DMS 273 (cell line): ENCODE results near the gene KDM4B.
"Not testable (repeated sequence)": the region's sequence is repeated elsewhere in the genome, so short reads cannot be mapped to it uniquely, and the experiment has no call there.

ENCODE experiments used
- DNase-seq: peaks from one replicate; lab custom pipeline; 2025; ENCODE audit not compliant: unreplicated experiment; lab: John Stamatoyannopoulos, UW

Gene KDM4B

GRCh38 chr19:5147074-5147977, 178.4 kb downstream of the KDM4B start:
- no peak for DNase-seq

GRCh38 chr19:5147978-5148793, 179.3 kb downstream of the KDM4B start:
- no peak for DNase-seq

GRCh38 chr19:5148794-5149190, 179.9 kb downstream of the KDM4B start:
- no peak for DNase-seq

- peak; percentile 30 for DNase-seq
Observed at GRCh38 chr19:5149508-5149907, 180.6 kb downstream of the KDM4B start.

DNA sequence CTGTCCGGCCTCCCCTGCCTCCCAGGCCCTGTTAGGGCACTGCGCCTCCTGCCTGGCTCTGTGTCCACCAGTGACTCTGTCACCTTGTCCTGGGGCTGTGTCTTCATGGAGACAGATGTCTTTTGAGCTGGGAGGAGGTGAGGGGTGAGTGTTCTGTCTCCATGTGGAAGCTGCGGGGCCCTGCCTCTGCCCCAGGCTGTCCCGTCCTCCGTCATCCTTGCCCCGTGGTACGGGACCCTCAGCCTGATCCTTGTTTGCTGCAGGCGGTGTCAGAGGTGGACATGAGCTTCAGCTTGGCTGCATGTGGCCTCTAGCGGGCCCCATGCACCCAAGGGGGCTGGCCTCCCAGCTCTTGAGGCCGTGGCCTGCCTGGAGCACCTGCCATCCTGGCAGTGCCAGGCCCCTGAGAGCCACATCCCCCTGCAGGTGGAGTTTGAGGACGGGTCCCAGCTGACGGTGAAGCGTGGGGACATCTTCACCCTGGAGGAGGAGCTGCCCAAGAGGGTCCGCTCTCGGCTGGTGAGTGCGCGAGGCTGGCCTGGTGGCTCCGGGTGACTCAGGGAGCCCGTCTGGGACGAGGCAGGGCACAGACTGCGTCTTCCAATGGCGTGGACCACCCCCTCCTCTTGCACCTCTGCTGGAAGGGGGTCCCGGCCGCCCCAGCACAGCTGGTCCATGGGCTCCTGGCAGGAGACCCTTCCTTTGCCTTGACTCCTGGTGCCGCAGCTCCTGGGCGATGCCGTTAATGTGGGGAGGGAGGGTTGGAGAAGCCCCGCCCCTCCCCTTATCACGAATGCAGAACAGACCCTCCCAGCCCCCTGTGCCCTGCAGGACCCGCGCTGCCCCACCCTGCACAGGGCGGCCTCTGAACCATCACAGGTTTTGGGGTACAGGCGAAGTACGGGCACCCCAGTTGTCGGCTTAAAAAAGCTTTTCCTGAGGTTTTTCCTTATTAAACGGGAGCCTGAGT, 181.3 kb downstream of the KDM4B start:
- no peak for DNase-seq

DNA sequence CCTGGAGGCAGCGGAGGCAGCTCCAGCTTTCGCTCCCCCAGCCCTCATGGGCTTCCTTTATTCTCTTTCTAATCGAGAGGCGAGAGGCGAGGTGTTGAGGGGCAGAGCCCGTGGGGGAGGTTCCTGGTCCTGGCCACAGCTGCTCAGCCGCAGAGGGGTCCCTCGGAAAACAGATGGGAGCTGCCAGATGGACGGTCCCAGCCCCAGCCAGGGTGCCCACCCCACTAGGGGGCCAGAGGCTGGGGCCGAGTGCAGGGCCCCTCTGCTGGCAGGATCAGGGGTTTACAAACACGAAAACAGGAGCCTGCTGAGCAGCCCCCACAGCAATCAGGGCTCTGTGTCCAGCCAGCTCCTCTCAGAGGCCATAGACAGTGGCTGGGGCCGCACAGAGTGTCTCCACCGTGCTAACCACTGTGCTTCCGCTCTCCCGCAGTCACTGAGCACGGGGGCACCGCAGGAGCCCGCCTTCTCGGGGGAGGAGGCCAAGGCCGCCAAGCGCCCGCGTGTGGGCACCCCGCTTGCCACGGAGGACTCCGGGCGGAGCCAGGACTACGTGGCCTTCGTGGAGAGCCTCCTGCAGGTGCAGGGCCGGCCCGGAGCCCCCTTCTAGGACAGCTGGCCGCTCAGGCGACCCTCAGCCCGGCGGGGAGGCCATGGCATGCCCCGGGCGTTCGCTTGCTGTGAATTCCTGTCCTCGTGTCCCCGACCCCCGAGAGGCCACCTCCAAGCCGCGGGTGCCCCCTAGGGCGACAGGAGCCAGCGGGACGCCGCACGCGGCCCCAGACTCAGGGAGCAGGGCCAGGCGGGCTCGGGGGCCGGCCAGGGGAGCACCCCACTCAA, 182.2 kb downstream of the KDM4B start:
- DNase-seq: peak; percentile 34

GRCh38 chr19:5152013-5152763, 183.3 kb downstream of the KDM4B start:
- no peak for DNase-seq

DNA sequence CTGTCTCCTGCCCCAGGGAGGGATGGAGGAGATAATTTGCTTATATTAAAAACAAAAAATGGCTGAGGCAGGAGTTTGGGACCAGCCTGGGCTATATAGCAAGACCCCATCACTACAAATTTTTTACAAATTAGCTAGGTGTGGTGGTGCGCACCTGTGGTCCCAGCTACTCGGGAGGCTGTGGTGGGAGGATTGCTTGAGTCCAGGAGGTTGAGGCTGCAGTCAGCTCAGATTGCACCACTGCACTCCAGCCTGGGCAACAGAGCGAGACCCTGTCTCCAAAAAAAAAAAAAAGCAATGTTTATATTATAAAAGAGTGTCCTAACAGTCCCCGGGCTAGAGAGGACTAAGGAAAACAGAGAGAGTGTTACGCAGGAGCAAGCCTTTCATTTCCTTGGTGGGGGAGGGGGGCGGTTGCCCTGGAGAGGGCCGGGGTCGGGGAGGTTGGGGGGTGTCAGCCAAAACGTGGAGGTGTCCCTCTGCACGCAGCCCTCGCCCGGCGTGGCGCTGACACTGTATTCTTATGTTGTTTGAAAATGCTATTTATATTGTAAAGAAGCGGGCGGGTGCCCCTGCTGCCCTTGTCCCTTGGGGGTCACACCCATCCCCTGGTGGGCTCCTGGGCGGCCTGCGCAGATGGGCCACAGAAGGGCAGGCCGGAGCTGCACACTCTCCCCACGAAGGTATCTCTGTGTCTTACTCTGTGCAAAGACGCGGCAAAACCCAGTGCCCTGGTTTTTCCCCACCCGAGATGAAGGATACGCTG, 184.0 kb downstream of the KDM4B start:
- DNase-seq: no peak

GRCh38 chr19:5153601-5154128, 184.8 kb downstream of the KDM4B start:
- no peak for DNase-seq

GRCh38 chr19:5154129-5154798, 185.4 kb downstream of the KDM4B start:
- DNase-seq: peak; percentile 69

DNA sequence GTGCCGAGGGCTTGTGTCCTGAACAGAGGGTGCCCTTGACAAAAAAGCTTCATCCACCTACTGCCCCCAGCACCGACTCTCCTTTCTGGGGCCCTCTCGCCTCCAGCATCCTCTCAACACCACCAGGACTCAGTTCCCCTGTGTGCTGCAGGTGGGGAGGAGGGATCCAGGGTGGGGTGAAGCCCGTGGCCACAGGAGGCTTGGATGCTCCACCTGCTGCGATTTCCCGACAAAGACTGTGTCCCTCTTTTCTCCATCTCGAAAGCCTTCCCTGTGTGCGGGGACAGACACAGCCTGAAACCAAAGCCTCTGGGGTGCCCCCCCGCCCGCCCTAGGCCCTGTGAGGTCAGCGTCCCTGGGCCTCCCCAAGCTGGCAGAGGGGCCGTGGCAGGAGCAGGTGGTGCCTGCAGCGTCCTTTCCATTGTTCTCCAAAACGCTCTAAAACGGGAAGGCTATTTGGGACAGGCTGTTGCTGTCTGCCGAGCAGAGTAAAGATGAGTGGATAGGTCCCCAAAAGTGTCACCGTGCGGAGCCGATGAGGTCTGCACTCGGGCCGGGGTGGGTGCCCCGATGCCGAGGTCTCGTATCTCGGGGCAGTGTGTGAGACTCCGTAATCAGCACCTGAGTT, 186.0 kb downstream of the KDM4B start:
- DNase-seq: no peak

DNA sequence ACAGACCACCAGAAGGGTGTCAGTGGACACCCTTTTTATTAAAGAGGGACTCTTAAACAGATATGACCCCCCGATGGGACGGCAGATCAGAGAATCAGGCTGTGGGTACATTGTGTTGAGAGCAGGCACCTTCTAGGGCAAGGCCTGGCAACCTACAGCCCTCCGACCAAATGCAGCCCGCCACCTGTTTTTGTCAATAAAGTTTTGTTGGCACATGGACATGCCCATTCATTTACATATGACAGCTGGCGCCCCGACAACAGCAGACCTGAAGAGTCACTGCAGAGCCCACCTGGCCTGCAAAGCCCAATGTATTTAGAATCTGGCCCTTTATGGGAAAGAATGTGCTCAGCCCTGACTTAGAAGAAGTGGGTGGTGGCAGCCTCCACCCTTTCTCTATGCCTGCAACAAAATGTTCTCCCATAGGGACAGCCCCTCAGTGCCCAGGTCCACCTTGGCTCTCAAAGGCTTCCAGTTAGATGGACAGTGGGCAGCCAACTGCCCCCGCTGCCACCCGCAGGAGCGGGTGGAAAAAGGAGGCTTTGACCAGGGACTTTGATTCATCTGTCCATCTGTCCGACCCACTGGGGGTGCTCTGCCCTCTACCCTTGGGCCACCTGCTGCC, 186.8 kb downstream of the KDM4B start:
- DNase-seq: peak; percentile 82

DNA sequence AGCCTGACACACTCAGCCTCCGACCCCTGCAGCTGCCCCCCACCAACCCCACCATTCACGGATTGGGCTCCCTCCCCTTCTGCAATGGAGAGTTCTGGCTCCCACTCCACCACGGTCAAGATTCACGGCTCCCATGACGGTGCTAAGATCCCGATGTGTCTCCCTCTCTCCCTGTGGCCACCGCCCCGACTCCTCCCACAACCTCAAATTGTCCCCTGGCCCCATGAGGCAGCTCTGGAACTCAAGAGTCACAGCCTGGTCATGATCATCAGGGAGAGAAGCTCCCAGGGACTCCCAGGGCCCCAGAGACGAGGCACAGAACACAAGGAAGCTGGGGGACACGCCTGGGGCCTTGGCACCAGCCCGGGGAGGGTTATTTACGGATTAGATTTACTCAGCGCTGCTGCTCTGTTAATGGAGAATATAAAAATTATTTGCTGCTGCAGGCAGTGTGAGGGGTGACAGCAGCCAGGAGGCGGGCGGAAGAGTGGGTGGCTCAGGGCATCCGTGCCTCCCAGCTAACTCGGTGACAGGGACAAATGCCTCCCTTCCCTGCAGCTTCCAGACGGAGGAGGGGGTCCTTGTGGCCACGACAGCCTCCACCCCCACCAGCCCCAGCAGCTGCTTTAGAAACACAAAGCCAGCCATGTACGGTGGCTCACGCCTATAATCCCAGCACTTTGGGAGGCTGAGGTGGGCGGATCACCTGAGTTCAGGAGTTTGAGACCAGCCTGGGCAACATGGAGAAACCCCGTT, 187.5 kb downstream of the KDM4B start:
- DNase-seq: no peak

DNA sequence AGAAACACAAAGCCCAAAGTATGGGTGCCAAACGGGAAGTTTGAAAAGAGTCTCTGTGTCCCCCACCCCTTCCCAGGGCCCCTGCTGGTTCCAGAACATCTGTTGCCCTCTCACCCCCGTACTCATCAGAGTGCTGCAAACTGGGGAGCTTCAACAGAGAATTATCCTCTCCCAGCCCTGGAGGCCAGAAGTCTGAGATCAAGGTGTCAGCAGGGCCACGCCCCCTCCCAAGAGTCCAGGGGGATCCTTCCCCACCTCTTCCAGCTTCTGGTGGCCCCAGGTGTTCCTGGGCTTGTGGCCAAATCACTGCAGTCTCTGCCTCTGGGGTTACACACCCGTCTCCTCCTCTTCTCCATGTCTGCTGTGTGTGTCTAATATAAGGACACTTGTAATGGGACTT, 188.3 kb downstream of the KDM4B start:
- DNase-seq: no peak

DNA sequence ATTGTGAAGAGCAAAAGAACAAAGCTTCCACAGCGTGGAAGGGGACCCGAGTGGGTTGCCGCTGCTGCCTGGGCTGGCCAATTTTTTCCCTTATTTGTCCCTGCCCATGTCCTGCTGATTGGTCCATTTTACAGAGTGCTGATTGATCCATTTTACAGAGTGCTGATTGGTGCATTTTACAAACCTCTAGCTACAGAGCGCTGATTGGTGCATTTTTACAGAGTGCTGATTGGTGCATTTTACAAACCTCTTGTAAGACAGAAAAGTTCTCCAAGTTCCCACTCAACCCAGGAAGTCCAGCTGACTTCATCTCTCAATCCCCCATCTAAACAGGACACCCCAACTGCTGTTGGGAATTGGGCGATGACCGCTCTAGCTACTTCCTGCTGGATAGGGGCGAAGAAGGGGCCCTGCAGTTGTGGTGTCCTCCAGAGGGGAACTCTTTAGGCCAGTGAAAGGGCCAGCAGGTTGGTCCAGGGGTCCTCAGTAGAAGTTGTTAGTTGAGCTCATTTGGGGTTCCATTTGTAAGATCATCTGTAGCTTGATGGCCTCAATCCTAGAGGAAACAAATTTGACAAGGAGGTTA, 189.7 kb downstream of the KDM4B start:
- not testable (repeated sequence) for DNase-seq
